IPS DF 19.7 (cell line): ENCODE results near the gene CD99L2.
"Not testable (repeated sequence)": the region's sequence is repeated elsewhere in the genome, so short reads cannot be mapped to it uniquely, and the experiment has no call there.

ENCODE experiments used
- DNase-seq: peaks from one replicate; pipeline ENCODE4 v3.0.0-alpha.2; 2013; ENCODE audit warnings: low read depth, low spot score

The CD99L2 gene

DNA sequence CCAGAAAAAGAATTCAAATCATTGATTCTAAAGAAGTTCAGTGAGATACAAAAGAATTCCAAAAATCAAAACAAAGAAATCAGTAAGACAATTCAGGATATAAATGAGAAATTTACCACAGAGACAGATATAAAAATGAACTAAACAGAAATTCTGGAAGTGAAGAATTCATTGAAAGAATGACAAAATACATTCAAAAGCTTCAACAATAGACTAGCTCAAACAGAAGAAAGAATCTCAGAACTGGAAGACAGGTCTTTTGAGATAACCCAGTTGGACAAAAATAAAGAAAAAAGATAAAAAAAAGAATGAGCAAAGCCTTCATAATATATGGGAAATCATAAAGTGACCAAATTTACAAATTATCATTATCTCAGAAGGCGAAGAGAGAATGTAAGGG is 41.7 kb downstream of the CD99L2 start:
- no peak for DNase-seq

DNA sequence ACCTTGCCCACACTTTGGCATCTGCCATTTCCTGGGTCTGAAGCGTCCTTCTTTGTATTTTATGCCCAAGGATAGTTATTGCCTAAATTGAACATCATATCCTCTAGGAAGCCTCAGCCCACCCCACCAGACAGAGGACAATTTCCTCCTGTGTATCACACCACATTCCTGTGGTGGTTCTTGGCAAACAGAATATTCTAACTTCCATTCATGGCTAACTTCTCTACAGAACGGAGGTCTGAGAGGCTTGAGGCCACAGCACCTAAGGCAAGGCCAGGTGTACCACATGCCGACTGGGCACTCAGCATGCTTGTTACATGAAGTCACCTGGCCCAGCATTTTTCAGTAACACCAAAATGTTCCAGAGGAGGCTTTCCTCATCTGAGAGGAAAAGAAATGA is 42.4 kb downstream of the CD99L2 start:
- DNase-seq = no peak

DNA sequence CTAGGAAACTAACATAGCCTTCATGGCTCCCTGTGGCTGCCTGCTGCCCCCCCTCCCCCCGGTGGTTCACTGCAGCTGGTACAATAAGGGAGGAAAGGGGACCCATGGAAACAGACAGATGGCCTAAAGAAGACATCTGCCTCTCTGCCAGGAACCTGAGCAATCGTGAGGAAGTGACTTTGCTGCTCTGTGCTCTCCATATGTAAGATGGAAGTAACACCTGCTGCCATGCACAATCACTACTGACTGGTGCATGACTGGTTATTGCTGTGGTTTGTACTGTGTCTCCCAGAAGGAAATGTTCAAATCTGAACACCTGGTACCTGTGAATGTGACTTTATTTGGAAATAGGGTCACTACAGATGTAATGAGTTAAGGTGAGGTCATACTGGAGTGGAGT is 43.6 kb downstream of the CD99L2 start:
- no peak for DNase-seq

GRCh38 chrX:150849996-150850720 is 48.3 kb downstream of the CD99L2 start:
- no peak for DNase-seq

- DNase-seq = no peak
These were observed 49.0 kb downstream of the CD99L2 start for GRCh38 chrX:150849486-150849885.

- no peak for DNase-seq
These were observed 49.5 kb downstream of the CD99L2 start for GRCh38 chrX:150848914-150849365.

DNA sequence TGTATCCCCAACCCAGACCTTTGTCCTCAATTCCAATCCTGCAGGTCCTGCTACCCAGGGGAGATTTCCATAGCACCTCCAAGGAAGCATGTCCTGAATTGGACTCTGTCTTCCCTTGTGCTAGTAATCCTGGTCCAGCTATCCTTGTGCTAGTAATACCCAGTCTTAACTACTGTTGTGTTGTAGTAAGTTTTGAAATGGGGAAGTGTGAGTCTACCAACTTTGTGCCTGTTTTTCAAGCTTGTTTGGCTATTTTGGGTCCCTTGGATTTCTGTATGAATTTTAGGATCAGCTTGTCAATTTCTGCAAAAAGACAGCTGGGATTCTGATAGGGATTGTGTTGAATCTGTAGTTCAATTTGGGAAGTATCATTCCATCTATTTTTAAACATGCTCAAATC is 51.4 kb downstream of the CD99L2 start:
- DNase-seq = no peak

DNA sequence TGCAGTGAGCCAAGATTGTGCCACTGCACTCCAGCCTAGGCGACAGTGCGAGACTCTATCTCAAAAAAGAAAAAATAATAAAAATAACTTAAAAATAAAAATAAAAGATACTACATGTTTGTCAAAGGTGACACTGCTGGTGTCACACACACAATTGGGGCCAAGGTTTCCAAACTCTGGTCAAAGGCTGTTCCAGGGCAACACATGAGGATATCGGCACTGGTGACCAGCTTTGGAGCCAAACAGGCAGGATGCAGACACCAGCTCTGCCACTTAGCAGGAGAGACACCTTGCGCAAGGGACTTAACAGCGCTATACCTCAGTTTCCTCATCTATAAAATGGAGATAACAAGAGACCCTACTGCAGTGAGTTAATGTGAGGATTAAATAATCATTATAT is 52.3 kb downstream of the CD99L2 start:
- DNase-seq = no peak

DNA sequence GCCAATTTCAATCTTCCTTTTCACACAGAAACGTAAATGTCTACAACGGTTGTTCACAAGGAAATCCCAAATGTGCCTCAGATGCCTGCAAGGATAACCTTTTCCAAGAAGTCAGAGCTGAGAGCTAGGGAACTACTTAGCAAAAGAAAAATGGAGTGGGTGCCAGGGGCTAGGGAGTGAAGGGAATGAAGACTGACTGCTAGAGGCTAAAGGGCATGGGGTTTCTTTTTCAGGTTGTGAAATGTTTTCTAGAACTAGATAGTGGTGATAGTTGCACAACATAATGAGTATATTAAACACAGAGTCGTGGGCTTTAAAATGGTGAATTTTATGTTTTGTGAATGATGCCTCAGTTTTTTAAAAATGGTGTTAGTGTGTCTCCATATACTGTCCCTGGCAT is 53.4 kb downstream of the CD99L2 start:
- DNase-seq = no peak

DNA sequence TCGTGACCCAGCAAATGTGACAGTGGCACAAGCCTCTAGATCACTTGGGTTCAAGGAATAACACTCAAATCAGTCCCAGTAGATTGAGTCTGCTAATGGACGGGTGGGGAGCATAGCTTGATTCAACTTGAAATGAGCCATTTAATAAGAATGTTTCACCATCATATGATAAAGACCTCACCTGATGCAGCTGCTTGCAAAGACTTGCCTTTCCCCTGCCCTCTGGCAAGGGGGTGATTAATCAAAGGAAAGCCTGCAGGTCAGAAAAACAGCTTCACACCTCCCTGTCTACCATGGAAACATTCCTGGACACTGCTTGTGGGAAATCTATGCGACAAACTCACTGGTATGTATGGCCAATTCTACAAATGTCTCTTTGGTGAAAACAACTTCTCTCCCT is 54.5 kb downstream of the CD99L2 start:
- no peak for DNase-seq

DNA sequence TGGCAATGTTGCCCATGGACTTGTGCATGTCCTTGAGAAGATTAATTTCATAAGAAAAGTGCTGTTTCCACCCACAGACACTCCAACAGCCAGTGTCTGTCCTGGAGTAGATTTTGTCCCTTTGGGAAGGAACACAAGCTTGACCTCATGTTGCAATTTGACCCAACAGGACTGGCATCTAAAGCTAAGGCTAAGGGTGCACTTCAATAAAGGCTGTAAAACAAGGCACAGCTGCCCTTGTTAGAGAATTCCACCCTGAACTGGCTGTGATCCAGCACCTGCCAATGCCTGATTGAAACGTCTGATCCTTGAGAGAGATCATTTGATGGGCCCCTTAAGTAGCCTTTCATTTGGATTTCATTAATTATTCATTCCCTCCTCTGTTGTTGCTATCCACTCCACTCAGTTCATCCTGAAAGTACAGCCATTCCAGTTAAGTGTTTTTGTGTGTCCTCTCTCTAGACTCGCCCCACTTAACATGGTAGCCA is 56.2 kb downstream of the CD99L2 start:
- no peak for DNase-seq

DNA sequence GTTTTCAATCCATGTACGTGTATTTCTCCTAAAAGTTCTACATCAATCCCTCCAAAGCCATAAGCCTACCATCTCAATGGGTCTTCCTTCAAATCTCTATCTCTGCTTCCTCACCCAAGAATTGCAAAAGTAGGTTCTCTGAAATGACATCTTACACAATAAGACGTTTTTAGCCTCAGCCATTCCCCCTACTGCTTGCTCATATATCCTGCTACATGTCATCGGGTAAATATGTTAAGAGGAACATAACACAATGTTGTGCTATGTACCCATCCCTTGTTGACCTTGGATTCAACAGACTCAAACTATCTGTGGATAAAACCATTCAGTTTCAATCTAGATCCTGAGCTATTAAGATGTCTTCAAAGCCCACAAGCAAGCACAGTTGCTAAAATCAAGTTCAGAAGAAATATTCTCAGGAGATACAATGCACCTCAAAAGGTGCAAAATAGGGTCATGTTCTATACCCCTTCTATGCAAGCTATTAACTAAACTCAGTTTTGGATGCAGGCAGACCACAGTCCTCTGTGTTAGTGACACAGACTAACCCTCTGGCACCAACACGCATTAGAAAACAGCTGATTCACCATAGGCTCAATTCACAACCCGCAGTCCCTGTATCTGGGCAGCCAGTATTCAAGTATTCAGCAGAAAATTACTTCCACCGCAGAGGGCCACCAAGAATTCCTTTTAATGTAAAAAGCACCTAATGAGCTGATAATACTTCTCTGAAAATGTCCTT is 56.8 kb downstream of the CD99L2 start:
- DNase-seq = no peak

DNA sequence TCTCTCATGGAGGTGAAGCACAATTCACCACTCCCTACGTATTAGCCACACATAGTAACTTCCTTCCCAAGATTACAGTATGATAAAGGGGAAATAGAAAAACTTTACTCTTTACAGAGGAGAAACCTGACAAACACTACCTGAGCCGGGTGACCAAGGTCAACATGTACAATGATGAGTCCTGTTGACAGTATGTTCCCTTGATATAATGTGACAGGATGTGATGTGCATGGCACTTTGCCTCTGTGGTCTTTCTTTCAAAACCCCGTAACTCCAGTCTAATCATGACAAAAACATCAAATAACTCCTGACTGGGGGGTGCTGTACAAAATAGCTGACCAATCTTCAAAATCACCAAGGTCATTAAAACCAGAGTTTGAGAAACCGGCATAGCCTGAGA is 60.6 kb downstream of the CD99L2 start:
- DNase-seq = no peak

DNA sequence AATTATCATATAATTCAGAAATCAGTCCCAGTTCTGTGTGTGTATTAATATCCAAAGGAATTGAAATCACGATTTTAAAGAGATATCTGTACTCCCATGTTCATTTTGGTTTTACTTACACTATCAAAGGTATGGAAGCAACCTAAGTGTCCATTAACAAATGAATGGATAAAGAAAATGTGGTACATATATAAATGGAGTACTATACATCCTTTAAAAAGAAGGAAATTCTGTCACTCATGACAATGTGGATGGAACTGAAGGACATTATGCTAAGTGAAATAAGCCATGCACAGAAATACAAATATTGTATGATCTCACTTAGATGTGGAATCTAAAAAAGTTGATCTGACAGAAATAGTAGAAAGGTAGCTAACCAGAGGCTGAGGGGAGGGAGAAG is 63.8 kb downstream of the CD99L2 start:
- no peak for DNase-seq

DNA sequence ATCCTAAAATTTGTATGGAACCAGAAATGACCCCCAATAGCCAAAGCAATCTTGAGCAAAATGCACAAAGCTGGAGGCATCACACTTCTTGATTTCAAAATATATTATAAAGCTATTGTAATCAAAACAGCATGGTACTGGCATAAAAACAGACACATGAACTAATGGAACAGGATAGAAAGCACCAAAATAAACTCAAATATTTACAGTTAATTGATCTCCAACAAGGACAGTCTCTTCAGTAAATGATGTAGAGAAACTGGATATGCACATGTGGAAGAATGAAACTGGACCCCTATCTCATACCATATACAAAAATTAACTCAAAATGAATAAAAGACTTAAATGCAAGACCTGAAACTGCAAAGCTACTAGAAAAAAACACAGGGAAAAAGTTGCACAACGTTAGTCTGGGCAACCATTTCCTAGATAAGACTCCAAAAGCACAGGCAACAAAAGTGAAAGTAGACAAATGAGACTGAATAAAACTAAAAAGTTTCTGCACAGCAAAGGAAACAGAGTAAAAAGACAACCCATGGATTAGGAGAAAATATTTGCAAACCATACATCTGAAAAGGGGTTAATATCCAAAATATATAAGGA is 64.9 kb downstream of the CD99L2 start:
- no peak for DNase-seq

DNA sequence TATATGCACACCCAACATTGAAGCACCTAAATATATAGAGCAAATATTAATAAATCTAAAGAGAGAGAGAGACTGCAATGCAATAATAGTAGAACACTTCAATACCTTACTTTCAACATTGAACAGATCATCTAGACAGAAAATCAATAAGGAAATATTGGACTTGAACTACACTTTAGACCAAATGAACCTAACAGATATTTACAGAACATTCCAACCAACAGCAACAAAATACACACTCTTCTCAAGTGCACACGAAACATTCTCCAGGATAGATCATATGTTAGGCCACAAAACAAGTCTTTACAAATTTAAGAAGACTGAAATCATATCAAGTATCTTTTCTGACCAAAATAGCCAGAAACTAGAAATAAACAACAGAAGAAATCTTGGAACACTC is 66.6 kb downstream of the CD99L2 start:
- no peak for DNase-seq

DNA sequence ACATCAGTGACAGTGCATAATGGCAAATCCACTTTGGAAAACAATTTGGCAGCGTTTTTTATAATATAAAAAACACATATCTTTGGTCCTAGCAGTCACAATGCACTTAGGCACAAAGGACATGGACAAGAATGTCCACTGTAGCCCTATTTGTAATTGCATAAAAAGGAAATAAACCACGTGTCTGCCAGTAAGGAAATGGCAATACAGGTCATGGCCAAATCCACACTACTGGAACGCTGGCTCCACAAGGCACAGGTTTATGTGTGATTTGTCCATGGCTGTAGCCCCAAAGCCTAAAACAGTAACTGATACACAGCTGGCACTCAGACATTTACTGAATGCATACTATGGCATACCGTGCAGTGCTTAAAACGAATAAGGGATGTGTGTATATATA is 69.7 kb downstream of the CD99L2 start:
- DNase-seq = no peak

DNA sequence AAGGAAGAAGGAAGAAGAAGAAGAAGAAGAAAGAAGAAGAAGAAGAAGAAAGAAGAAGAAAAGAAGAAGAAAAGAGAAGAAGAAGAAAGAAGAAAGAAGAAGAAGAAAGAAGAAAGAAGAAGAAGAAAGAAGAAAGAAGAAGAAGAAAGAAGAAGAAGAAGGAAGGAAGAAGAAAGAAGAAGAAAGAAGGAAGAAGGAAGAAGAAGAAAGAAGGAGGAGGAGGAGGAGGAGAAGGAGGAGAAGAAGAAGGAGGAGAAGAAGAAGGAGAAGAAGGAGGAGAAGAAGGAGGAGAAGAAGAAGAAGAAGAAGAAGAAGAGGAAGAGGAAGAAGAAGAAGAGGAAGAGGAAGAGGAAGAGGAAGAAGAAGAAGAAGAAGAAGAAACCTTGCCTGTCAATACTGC is 74.1 kb downstream of the CD99L2 start:
- not testable (repeated sequence) for DNase-seq

DNA sequence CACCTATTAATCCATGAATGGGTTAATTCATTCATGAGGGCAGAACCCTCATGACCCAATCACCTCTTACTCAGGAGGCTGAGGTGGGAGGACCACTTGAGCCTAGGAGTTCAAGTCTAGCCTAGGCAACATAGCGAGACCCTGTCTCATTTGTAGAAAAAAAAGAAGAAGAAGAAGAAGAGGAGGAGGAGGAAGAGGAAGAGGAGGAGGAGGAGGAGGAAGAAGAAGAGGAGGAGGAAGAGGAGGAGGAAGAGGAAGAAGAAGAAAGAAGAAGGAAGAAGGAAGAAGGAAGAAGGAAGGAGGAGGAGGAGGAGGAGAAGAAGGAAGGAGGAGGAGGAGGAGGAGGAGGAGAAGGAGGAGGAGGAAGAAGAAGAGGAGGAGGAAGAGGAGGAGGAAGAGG is 74.6 kb downstream of the CD99L2 start:
- not testable (repeated sequence) for DNase-seq

GRCh38 chrX:150821971-150822370 is 76.5 kb downstream of the CD99L2 start:
- DNase-seq = no peak

GRCh38 chrX:150813922-150814321 is 84.5 kb downstream of the CD99L2 start:
- no peak for DNase-seq

DNA sequence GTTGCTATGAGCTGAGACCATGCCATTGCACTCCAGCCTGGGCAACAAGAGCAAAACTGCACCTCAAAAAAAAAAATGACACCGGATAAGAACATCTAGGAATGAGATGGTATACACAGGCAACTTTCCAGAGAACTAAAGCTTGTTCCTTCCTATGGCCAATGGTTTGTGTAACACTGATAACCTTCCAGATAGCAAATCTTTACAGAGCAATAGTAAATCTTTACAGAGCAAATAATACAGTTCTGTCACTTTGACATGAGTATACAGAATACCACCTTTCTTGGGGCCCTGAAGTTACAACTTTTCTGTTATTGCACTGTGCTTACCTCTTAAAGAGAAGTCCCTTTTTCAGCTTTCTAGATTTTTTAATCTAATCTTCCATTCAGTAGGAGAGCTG is 91.6 kb downstream of the CD99L2 start:
- no peak for DNase-seq

DNA sequence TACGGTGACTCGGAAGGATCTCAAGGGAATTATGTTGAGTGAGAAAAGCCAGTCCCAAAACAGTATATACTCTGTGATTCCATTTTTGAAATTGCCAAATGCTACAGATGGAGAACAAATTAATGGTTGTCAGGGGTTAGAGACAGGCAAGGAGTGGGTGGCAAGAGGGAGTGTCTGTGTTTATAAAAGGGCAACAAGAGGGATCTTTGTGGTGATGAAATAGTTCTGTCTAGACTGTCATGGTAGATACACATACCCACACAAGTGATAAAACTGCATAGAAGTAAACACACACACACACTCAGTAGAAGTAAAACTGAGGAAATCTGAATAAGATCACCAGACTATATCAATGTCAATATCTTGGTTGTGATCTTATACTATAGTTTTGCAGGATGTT is 92.7 kb downstream of the CD99L2 start:
- DNase-seq = no peak
